Ramos (cell line): ENCODE results near the gene MFSD8.
"Not testable (repeated sequence)": the region's sequence is repeated elsewhere in the genome, so short reads cannot be mapped to it uniquely, and the experiment has no call there.

Experiments
- in situ Hi-C: fragments of 300-500 bp; cut with MboI; formaldehyde crosslinking; loops from one replicate; pipeline ENCODE4 v1.14.3; 2022; ENCODE audit warnings: low sequenced_read_pairs; ENCODE audit not compliant: unreplicated experiment

The MFSD8 gene

GRCh38 chr4:127957105-127957504 is 7.9 kb downstream of the MFSD8 start:
- in situ Hi-C loops = no loop called here

GRCh38 chr4:127936974-127937373 is 28.0 kb downstream of the MFSD8 start:
- in situ Hi-C loops = no loop called here

DNA sequence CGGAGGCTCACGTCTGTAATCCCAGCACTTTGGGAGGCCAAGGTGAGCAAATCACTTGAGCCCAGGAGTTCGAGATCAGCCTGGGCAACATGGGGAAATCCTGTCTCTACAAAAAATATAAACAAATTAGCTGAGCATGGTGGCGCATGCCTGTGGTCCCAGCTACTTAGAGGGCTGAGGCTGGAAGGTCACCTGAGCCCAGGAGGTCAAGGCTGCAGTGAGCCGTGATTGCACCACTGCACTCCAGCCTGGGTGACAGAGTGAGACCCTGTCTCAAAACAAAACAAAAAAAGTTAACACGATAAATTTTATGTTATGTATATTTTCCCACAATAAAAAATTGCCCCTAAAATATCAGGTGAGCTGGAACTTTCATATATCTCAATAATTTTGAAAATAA is 33.1 kb downstream of the MFSD8 start:
- in situ Hi-C loops = not testable (repeated sequence)

- in situ Hi-C loops = no loop called here
Observed at GRCh38 chr4:127930175-127930574, 34.8 kb downstream of the MFSD8 start.

- in situ Hi-C loops = not testable (repeated sequence)
Observed at GRCh38 chr4:127925720-127926119, 39.3 kb downstream of the MFSD8 start.

DNA sequence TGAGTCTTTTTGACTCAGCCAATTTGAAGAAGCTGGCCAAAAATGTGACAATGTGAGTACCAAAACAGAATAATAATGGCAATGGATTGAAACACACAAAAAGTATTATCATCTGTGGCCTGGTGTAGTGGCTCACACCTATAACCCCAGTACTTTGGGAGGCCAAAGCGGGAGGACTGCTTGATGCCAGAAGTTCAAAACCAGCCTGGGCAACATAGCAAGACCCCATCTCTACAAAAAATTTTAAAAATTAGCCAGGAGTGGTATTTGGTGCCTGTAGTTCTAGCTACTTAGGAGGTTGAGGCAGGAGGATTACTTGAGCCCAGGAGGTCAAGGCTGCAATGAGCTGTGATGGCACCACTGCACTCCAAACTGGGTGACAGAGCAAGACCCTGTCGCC is 42.7 kb downstream of the MFSD8 start:
- in situ Hi-C loops = no loop called here

- in situ Hi-C loops = no loop called here
Observed at GRCh38 chr4:127920521-127920920, 44.5 kb downstream of the MFSD8 start.

DNA sequence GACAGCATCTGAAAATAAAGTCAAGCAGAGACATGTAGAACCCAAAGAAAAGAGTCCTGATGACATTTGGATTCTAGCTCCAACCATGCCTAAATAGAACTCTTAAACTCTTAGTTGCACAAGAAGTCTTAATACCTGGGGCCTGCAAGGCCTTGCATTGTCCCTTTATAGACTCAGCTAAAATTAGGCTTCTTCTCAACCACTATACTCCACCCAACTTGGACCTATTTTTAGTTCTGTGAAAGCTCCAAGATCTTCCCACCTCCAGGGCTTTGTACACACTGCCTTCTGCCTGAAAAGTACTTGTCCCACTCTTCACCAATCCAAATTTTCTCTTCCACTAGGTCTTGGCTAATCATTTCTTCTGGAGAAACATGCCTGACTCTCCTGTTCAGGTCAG is 47.8 kb downstream of the MFSD8 start:
- in situ Hi-C loops = no loop called here

GRCh38 chr4:127916512-127916911 is 48.5 kb downstream of the MFSD8 start:
- in situ Hi-C loops = no loop called here

- in situ Hi-C loops = no loop called here
Observed at GRCh38 chr4:127905029-127905428, 59.9 kb downstream of the MFSD8 start.

GRCh38 chr4:127899682-127900081 is 65.3 kb downstream of the MFSD8 start:
- in situ Hi-C loops = not testable (repeated sequence)

DNA sequence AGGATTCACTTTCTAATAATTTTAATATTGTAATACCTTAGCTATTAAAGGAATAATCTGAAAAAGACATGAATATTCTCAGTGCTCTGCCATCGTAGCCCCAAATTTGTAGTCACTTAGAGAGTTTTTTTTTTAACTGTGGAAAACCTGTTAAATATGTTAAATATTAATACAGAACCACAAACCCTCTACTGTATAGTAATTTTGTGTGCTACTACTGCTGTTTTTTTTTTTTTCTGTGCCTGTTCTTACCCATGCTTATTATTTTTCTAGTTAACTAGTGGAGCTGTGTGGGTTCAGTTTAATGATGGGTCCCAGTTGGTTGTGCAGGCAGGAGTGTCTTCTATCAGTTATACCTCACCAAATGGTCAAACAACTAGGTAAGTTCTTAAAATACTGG is 68.4 kb downstream of the MFSD8 start:
- in situ Hi-C loops = no loop called here

DNA sequence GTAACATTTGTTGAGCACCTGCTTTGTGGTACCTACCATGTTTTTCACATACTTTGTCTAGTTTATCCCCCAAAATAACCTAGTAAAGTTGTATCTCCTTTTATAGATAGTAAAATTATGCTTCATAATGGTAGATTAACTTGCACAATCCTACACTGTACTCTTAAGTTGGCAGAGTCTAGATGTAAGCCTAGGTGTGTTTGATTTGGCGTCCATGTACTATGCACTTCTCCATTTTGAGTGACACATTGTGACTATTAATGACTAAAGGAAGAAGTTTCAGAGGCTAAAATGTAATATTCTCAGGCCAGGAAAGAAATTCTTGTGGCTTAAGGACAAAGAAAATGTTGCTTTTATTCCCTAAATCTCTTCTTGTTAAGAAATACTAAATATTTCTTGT is 68.9 kb downstream of the MFSD8 start:
- in situ Hi-C loops = no loop called here

GRCh38 chr4:127889903-127890302 is 75.1 kb downstream of the MFSD8 start:
- in situ Hi-C loops = no loop called here

- in situ Hi-C loops = no loop called here
Observed at GRCh38 chr4:127888559-127888958, 76.4 kb downstream of the MFSD8 start.

DNA sequence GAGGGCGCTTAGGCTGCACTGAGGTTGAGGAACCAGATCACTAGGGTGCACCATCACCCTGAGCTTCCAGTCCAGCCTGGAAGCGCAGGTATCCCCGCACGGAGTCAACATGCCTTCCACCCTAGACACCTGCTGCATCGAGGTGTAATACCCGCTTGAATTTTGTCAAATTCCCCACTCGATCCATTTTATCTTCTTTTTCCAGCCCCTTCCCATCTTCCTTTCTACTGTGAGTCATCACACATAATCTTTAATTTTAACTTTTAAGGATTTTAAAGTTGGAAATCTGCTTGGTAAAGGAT is 83.5 kb downstream of the MFSD8 start:
- in situ Hi-C loops = no loop called here

DNA sequence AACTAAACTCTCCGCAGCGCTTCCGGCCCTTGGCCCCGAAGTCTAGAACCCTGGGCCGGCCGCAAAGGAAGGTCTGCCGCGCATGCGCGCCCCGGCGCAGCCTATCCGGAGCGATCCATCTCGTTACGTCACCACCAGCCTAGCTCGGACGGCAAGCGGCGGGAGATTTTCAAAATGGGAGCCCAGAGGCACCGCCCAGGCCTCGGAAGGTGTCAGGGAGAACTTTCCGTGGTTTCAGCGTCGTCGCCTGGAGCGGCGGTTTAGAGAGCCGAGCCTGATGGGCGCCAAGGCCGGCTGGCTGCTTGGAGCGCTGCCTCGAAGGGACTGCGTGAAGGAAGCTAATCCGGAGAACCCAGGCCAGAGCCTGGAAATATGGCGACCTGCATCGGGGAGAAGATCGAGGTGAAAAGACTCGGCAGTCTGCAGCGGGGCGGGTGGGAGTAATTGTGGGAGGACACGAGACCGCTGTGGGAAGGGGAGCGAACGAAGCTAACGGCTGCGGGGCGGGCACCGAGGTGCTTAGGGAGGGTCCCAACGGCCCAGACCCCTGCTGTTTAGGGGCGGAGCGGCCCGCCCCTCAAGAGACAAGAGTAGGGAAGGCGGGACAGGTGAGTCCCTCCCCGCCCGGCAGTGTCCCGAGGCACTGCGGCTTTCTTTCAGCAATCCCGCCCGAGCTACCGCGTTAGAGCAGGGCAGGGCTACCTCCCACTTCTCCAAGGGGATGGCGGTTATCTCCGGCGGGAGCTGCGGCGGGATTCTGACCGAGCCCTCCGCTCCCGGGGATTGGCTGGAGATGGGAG is 84.0 kb downstream of the MFSD8 start, which contains the start of gene PLK4:
PLK4 (plus strand) TSS at position 131 of the 800 bp plus-strand sequence; CDS start at position 373, 242 bp downstream.
- in situ Hi-C loops = no loop called here

DNA sequence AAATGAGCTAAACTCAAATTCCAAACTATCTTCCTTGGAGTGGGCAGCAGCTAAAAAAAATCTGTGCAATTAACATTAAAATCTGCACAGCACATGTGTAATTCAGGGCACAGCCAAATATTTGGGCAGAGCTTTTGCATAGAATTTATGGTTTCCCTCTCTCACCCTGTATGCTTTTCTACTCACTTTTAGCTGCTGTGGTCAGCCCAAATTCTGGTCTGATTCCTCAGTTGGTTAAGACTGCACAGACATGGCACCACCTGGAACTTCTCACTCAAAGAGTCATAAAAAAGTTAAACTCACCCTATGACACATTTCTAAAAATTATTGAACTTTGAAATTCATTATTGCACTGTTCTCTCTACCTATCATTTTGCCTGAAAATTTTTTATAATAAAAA is 89.2 kb downstream of the MFSD8 start:
- in situ Hi-C loops = no loop called here

GRCh38 chr4:127870688-127871087 is 94.3 kb downstream of the MFSD8 start:
- in situ Hi-C loops = no loop called here

DNA sequence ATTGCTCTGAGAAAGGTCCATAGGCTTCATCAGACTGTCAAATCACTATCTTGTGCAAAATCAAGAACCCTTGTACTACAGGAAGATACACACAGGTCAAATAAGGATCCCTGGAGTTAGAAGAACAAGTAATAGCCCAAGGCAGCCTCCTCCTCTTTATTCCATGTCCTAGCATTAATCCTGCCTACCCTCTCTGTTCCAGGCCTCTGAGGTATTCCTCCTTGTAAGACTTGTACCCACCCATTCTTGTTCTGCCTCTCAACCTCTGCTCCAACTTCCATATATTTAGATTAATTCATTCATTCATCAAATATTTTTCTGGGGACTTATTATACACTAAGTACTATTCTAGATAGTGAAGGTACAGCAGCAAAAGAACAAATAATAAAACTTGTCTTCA is 94.7 kb downstream of the MFSD8 start:
- in situ Hi-C loops = no loop called here

DNA sequence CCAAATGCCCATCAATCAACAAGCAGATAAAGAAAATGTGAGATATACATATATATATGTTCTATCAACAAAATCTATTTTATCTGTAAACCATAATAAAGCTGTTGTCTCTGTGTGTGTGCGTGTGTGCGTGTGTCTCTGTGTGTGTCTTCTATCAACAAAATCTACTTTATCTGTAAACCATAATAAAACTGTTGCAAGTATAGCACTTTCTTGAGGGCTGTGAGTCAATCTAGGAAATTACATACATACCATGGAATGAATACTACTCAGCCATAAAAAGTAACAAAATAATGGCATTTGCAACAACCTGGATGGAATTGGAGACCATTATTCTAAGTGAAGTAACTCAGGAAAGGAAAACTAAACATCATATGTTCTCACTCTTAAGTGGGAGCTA is 96.8 kb downstream of the MFSD8 start:
- in situ Hi-C loops = no loop called here
